Uterus (tissue), 2 donors: ENCODE data around the gene USP17L11.
"Not testable (repeated sequence)": the region's sequence is repeated elsewhere in the genome, so short reads cannot be mapped to it uniquely, and the experiment has no call there.

ENCODE experiments used
- CTCF ChIP-seq, 4 experiments: fragments of 200-600 bp in 2 of 4; fragments of 450-650 bp in 2 of 4; sonication (generic) in 2 of 4; IDR thresholded peaks; one replicate each; pipeline ENCODE4 v1.5.1; 2016 to 2019; ENCODE audit warnings: antibody characterized with exemption in 4 of 4, mild to moderate bottlenecking in 2 of 4, moderate library complexity in 1 of 4
- POLR2A ChIP-seq, 2 donors: fragments of 450-650 bp; IDR thresholded peaks; one replicate each; pipeline ENCODE4 v1.6.1; 2016; ENCODE audit warnings: antibody characterized with exemption in 2 of 2, mild to moderate bottlenecking in 1 of 2, moderate library complexity in 1 of 2

DNA sequence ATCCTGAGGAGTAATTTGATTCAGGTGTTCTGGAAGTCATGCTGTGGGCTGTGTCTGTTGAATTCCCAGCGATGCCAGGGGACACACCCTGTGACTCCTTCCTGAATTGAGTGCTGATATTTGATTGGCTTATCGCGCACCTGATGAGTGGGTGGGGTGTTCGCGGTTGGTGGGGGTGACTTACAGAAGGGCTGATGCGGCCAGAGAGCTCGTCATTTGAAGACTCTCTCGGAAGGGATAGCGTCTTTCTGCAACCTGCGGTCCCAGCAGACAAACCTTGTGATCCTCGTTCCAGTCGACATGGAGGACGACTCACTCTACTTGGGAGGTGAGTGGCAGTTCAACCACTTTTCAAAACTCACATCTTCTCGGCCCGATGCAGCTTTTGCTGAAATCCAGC, 18.9 kb downstream of the USP17L11 start, which contains the start of gene USP17L15:
- not testable (repeated sequence) for TF ChIP-seq CTCF, POLR2A (IDR thresholded peaks at IDR 0.05)
